GM12873 (cell line): ENCODE results near the gene ALPL.

Source experiments
- CTCF ChIP-seq: IDR thresholded peaks from 2 replicates; pipeline ENCODE4 v1.5.1; 2012; ENCODE audit warnings: low read depth, mild to moderate bottlenecking, moderate library complexity, low read length, control low read depth; ENCODE audit not compliant: insufficient read depth; ENCODE audit errors: missing control alignments

The ALPL gene

DNA sequence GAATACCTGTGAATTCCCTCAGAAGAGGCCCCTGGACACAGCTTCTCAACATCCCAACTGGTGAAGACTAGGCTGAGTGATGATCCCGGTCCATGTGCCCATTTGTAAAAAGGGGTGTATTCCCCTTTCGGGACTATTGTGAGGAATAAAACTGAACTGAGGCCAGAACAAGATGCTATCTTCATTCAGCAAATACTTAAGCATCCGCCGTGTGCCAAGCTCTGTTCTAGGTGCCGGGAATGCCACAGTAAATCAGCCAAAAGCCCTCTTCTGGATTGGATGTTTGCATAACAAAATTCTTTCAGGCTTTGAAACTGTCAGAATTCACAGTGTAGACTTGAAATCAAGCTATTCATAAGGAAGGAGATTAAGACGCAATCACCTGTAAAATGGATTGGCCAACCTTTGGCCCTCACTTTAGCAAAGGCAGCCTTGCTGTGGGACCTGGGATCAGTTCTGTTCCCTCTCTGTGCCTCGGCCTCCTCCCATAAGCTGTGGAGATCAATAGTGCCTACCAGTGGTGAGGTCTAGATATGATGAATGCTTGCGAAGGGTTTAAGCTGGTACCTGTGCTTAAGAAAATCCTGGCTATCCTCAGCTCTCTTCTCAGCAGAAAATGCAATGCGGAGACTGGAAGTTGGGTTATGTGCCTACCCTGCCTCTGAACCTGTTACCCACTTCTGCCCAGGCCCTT is 1.8 kb downstream of the ALPL start:
- TF ChIP-seq CTCF, result no peak

DNA sequence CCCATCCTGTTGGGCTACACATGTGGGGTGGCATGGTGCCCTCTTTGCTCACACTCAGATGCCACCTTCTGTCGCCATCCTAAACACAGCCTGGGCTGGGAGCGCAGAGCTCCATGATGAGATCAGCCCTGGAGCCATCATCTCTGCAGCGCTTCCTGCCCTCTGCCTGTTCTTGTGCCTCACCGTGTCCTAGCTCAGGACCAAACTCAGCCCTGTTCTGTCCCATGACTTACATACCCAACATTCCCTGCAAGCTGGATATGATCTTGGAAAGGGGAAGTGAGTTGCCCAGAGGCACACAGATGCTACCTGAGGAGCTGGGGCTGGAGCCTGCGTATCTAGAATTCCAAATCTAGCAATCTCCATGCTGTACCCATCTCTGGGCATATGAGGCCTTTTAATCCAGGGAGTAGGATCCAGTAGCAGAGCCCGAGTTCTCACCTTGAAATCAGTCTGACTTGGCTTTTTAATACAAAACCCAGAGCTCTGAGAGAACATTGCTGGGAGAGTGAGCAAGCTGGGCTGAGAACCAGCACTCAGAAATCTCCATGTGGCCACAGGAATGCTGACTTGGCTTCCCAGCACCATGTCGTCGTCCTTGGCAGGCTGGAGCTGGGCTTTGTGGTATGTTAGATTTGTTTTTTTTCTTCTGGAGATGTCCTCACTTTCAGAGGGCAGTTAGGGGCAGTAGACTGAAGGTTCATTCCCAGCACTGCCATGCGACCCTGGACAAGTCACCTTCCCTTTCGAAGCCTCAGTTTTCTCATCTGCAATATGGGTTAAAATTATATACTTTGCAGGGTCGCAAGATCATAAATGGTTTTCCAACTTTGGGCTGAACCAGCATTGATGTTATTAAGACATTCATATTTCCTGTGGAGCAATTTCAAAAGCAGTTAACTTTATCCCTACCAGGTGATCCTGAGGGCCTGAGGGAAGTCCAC is 2.6 kb downstream of the ALPL start:
- TF ChIP-seq CTCF, result no peak

DNA sequence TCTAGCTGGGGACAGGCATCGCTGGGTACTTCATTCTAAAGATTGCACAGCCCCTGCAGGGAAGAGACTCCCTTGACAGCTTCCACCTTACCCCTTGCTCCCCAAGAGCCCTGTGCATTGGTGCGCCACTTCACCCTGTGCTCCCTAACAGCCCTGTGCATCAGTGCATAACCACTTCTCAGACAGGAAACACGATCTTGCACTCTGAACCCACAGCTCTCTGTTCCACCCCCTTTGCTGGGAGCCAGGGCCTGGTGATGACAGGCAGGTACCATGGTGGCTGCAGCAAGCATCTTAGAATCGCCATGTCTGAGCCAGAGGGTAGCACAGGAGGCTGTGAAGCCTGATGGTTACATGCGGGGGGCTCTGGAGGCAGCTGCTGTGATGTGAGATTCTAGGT is 5.0 kb downstream of the ALPL start:
- no peak for TF ChIP-seq CTCF

GRCh38 chr1:21517161-21517589 is 8.0 kb downstream of the ALPL start:
- no peak for TF ChIP-seq CTCF

GRCh38 chr1:21517660-21518480 is 8.6 kb downstream of the ALPL start:
- no peak for TF ChIP-seq CTCF

- TF ChIP-seq CTCF, result no peak
Observed at GRCh38 chr1:21518774-21519455, 9.7 kb downstream of the ALPL start.
